Measurements from ENCODE around the gene ESPL1.

GRCh38 chr12:53232646-53233461, 35.2 kb upstream of the ESPL1 start:
- TF ChIP-seq CTCF (optimal IDR thresholded peaks at IDR 0.05 in 1 of 3, IDR thresholded peaks at IDR 0.05 in 1 of 3, conservative IDR thresholded peaks at IDR 0.05 in 1 of 3; ENCODE audit: extremely low read depth in 1 of 3, insufficient read depth in 2 of 3, low read length in 3 of 3) (no peak), EZH2 (IDR thresholded peaks at IDR 0.05; ENCODE audit: low read length) (no peak)
